KBM-7 (cell line): ENCODE measurements around the gene ZC3H12D.
A peak's percentile ranks its signal among the peaks of the same experiment; 100 is the strongest.

Experiments used
- DNase-seq: peaks from one replicate; pipeline ENCODE4 v3.0.0-alpha.2; 2015
- in situ Hi-C: fragments of 300-500 bp; cut with MboI; formaldehyde crosslinking; loops from 2 replicates; pipeline ENCODE4 v1.14.3; 2020; ENCODE audit warnings: low sequenced_read_pairs, low pct_unique_long_range_greater_than_20kb, mixed read lengths

The ZC3H12D gene

DNA sequence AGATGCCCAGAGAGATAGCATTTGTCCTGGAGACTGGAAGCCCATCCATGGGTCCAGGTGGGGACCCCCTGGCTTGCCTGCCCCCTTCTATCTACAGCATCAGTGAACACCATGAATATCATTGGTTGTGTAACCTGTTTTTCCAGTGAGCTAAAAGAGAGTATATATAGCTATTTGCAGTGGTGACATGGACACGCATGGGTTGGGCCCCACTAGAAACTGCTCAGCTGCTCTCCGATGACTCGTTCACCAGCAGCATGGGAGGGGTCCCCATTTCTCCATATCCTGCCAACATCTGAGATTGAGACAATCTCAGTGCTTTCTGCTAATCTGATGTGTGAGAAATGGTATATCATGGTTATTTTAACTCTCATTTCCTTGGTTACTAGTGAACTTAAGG, 4.0 kb upstream of the ZC3H12D start:
- in situ Hi-C loops, result no loop called here
- DNase-seq, result no peak

DNA sequence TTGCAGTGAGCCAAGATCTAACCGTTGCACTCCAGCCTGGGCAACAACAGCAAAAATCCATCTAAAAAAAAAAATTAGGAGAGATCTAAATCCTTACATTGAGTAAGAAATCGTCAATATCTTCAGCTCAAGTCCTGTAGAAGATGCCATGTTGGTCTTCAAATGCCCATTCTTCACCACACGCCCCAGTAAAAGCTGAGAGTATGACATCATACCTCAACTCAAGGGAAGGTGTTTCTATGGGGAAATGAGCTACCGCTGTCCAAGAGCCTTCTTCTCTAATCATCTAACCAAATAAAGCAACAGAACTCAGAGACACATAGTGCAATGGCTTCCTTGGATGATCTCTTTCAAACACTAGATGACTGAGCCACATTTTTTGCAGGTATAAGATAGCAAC, 2.5 kb upstream of the ZC3H12D start:
- no peak for DNase-seq
- in situ Hi-C loops, result no loop called here

DNA sequence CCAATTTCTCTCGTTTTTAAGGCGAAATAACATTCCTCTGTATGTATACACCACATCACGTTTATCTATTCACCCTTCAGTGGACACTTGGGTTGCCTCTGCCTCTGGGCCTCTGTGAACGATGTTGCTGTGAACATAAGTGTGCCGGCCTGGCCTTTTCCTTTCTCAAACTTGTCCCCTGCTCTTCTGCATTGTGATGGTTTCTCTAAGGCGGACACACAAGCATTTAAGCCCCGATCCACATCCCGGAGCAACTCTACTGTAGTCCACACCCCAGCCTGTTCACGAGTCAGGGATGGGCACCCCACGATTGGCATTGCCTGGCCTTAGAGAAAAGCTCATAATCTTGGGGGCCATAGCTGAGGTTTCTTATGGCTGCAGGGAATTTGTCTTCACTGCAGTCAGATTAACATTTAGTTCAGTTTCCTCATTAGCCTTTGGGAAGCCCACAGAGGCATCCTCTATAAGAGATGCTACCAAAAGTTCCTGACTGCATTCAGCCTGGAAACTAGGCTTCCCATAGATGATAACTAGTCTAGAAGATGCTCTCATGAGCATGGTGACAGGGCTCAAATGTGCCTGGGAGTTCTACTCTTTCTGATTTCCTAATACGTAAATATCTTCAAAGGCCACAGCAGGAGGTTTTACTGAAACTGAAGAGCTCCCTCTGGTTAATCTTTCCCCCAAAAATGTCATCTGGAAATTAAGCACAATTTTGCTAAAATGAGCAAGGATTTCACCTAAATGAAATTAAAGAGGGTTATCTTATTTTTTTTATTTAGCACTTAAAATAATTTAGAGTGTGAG, 762 bp downstream of the ZC3H12D start:
- DNase-seq, result no peak
- in situ Hi-C loops, result no loop called here

DNA sequence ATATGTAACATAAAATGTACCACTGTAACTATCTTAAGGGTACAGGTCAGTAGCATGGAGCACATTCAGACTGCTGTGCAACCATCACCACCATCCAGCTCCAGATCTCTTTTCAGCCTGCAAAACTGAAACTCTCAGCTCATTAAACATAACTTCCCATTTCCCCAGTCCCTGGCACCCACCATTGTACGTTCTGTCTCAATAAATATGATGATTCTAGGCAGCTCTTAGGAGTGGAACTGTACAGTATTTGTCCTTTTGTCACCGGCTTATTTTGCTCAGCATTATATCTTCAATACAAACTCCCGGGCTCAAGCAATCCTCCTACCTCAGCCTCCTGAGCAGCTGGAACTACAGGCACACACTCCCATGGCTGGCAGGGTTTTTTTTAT, 1.5 kb downstream of the ZC3H12D start:
- peak; percentile 77 for DNase-seq
- in situ Hi-C loops, result no loop called here

DNA sequence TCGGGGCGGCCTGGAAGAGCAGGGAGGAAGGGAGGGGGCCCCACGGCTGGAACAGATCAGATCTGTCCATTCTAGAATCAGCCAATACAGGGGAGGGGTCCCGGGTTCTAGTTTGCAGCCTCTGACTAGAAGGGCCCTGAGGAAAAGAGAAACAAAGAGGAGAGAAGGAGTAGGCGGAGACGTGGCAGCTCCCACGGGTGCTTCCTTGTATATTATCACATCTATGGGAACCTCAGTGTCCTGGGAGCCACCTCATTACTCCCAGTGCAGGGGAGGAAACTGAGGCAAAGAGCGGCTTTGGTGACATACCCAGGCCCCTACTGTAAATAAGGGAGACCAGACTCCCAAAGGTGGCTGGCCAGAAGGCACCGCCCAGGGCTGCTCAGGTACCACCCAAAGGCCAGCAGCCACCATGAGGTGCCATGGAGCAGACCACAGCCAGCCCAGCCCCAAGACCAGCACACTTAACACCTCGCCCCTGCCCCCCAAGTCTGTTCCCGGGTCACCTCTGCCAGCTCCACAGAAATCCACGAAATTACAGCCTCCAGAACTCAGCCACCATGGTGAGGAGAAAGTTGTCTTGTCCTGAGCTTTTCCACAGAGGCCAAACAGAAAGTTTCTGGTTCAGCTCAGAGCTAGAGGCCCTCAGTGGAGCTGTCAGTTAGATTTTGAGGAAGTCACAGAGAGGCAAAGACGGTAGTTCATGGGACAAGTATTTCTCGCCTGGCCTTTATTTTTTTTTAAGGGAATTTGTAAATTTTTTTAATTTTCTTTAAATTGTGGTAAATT, 2.1 kb downstream of the ZC3H12D start:
- DNase-seq, result peak; percentile 80
- in situ Hi-C loops, result no loop called here

DNA sequence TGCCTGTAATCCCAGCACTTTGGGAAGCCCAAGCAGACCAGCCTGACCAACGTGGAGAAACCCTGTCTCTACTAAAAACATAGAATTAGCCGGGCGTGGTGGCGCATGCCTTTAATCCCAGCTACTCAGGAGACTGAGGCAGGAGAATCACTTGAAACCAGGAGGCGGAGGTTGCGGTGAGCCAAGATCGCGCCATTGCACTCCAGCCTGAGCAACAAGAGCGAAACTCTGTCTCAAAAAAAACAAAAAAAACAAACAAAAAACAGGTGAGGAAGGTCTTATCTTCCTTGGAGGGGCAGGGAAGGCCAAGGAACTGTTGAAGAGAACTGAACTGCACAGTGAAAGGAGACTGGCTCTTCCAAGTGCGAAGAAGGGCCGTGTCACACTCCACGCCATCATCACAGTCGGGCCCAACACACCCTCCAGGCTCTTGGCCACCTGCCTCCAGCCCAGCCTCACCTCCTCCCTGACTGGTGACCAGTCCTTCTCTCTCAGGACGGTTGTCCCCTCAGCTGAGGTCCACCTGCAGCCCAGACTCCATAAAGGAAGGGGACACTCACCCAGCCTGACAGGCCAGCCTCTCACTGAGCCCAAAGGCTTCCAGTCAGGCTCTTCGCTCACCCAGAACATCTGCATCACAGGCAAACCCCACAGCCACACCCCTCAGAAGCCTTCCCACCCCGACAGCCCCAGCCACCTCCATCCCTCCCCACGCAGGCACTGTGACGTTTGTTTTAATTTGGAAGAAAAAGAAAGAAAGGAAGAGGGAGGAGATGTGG, 4.1 kb downstream of the ZC3H12D start:
- no peak for DNase-seq

DNA sequence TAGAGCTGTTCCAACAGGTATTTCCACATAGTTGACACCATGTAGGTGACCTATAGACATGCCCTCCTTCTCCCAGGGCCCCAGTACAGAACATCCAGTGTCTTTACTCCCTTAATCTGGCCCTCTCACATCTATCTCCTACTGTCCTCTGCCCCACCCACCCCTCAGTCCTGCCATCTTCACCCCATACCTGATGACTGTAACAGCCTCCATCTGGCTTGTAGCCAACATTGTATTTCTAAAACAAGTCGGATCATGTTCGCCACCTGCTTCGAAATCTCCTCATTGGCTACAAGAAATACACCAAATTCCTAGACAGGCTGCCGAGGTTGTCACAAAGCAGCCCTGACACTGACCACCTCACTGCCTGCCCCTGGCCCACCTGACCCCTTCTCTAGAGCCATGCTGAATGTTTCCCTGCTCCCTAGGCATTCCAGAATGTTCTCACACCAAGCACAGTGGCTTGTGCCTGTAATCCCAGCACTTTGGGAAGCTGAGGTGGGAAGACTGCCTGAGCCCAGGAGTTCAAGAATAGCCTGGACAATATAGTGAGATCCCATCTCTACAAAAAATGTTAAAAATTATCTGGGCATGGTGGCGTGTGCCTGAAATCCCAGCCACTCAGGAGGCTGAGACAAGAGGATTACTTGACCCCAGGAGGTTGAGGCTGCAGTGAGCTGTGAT, 6.0 kb downstream of the ZC3H12D start:
- in situ Hi-C loops, result no loop called here
- no peak for DNase-seq

More for the DNA sequence above, 4.1 kb downstream of the ZC3H12D start:
- in situ Hi-C loops, result no loop called here

DNA sequence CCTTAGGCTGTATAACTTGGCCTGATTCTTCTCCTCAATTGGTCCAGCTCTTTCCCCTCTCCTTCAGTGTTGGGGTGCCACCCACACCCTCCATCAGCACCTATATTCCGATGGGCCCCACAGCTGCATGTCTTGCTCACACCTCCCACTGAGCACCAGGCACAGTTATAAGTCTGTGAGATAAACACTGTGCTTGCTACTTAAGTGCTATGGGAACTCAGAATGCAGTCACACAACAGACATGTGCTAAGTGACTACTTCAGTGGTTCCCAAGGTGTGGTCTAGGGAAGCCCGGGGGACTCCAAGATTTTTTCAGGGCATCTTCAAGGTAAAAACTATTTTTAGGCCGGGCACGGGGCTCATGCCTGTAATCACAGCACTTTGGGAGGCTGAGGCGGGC, 7.3 kb downstream of the ZC3H12D start:
- in situ Hi-C loops, result no loop called here
- no peak for DNase-seq

DNA sequence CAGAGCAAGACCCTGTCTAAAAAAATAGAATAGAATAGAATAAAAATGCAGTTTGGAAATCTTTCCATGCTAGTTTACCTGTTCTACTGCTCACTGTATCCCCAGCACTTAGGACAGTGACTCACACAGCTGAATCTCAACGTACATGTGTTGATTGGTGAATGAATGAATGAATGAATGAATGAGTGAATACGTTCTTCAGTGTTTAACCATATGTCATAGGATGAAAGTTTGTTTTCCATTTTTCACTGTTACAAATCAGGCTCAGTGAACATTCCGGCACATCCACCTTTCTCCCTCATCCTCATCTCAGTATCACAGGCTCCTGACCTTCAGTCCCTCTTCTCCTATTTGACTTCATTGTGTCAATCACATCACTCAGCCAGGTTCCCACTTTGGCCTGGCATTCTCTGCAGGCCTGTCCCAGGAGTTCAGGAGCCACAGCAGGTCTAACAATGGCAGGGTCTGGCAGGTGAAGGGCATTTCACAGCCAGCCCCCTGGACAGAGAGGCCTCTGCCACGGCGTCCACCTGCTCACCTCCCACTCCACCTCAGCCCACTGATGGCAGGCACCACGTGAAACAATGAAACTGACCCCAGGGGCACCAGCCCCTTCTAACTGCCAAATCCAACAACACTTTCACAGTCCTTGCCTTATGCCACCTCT, 7.9 kb downstream of the ZC3H12D start:
- in situ Hi-C loops, result no loop called here
- DNase-seq, result no peak

DNA sequence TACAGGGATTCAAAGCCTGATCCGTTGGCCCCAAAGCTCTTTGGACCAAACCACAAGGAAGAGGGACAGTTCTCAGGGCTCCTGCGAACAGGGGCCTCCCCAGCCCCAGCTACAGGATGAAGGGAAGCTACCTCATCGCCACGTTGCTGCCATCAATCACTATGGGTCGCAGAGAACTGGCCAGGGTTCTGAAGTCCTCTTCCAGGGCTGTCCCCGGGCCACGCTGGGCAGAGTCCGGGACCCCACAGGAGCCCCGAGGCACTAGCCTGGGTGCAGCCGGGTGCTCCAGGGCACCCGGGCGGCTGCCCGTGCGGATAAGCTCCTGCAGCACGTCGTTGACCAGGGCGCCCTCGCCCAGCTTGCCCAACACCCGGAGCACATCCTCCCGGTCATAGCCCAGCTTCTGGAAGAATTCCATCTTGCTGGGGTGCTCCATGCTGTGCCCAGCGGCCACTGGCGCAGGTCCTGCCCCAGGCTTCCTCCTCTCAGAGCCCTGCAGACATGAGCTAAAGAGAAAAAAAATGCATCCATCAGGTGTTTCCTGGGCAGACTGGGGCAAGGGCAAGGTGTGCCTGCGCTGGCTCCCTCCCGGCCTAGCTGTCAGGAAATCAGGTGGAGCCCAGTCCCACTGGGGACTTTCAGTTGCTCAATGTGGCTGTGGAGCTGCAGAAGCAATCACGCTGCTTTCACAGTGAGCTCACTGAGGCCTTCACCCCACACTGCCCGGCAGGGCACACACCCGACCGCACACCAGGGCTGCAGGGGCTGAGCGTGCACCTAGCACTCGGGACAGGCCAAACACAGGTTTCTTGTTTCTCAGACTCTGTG, 10.5 kb downstream of the ZC3H12D start:
- DNase-seq, result no peak
- in situ Hi-C loops, result no loop called here

DNA sequence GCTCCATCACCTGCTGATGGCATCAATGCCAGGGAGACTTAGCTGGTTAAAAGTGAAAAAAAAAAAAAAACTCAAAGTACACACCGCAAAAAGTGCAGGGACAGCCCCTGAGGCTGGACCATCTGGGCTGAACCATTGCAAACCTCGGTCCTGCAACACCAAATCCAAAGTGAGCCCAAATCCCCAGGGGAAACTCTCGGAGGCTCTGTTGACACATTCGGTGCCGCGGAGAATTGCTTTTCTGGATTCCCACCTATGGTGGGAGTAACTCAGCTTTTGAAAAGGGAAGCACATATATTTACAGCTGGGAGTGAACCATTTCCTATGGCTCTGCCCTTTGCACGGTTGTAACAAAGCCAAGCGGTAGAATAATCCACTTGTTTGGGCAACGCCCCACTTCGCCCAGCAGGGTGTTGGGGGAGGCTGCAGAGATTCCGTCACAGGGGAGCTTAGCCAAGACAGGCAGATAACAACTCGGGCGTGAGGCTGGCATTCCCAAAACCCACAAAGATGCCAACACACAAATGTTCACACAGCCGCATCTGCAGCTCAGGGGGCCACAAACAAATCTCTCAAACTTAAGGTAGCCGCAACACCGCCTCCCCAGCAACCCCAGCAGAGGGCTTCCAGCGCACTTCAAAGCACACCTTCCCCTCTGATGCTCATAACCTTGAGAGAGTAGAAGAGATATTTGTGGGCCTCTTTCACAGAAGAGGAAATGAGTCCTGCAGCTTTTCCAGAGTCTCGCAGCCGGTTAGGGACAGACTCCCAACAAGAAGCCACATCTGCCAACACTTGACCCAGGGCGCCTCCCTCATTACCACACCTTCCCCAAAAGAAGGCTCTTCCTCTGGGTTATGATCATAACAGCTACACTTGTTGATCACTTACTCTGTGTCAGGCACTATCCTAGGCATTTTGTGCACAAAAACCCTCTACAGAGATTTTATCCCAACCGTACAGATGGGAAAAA, 11.4 kb downstream of the ZC3H12D start:
- peak; percentile 58 for DNase-seq
- in situ Hi-C loops, result no loop called here

DNA sequence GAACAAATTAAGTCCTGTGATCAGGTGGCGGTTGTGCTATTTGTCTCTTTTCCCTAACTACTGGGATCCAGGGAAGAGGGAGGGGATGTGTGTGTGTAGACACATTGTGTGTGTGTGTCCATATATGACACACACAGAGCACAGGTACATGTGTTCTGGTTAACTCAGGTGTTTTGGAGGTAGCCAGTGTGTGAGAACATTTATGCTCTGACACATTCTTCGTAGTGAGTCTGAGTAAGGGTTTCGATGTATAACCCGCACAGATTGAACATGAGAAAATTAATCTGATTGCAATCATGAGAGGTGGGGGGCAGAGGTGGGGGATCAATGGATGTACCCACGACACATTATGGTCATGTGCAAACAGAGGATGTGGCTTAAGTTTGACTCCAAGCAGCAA, 12.6 kb downstream of the ZC3H12D start:
- no peak for DNase-seq
- in situ Hi-C loops, result no loop called here

DNA sequence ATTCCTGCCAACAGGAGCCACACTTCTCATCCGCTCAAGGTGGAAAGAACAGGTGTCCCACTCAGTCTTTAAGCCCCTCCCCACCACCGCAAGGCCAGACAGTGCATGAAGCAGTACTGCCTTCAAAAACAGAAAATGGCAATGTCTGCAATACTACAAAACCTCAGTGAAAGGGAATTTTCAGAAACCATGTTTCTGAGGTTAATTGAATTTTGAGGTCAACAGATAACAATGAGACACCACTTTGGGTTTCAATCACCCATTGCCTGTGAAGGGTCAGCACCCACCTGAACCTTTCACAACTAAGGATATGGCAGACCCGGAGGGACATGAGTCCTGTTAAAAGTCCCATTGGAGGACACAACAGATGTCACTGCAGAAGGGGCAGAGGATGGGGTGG, 13.0 kb downstream of the ZC3H12D start:
- DNase-seq, result no peak
- in situ Hi-C loops, result no loop called here

DNA sequence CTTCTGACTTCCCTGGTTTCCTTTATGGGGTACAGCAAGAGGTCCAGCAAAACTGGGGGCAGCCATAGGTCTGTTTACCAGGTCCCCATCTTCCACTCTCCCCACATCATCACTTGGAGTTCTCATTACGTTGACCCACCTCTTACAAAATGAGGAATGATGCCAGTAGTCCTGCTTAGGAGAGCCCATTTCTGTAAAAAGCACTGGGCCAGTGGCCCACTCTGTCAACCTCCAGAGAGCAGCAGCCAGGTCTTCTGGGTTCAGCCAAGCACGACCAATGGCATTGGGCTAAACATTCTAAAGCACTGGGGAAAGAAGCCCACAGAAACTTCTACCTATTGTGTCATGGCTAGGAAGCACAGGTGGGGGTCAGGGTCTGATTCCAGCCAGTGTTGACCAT, 13.9 kb downstream of the ZC3H12D start:
- in situ Hi-C loops, result no loop called here
- DNase-seq, result no peak

DNA sequence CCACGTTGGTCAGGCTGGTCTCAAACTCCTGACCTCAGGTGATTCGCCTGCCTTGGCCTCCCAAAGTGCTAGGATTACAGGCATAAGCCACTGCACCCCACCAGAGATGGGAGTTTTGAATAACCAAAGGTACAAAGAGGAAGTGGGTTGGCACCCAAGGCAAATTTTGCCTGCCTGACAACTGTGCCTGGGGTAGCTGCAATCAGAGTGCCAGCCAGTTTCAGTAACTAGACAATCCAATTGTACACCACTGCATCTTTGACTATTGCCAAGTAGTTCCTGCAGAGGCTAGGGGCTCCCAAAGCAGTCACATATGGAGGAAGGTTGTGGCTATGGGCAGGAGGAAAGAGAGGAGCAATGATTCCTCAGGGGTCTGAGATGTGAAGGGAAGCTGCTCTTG, 16.6 kb downstream of the ZC3H12D start:
- DNase-seq, result no peak
- in situ Hi-C loops, result no loop called here

DNA sequence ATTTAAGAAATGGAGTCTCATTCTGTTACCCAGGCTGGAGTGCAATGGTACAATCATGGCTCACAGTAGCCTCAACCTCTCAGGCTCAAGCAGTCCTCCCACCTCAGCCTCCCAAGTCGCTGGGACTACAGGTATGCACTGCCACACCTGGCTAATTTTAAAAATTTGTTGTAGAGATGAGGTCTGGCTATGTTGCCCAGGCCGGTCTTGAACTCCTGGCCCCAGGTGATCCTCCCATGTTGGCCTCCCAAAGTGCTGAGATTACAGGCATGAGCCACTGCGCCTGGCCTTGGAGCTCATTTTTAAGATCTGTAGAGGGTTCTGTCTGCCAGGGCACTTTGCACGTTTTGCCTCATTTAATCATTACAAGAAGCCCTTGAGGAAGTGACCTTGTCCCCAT, 17.5 kb downstream of the ZC3H12D start:
- in situ Hi-C loops, result no loop called here
- DNase-seq, result no peak

DNA sequence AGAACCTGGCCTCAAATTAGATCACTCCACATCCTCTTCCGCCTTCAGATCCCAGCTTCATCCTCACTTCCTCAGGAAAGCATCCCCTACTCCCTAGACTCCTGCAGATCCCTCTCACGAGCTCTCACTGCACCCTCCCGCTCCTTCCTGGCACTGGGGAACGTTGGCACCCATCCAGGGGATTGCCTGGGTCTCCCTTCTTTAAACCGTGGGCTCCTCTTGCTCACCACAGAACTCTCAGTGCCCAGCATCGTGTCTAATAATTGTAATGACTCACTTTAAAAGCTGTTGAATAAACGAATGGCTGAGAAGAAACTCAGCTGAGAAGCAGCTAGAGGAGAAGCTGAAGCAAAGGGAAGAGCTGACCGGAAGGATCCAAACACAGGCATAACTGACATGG, 20.4 kb downstream of the ZC3H12D start:
- in situ Hi-C loops, result no loop called here
- DNase-seq, result no peak
